ENCODE data around the gene DOCK3.

GRCh38 chr3:51337666-51338065 is 662.9 kb downstream of the DOCK3 start:
- TF ChIP-seq CTCF (IDR thresholded peaks at IDR 0.05; ENCODE audit: extremely low read depth in 1 of 2, insufficient read depth in 1 of 2, low read depth in 1 of 2, low read length in 2 of 2) (no peak), POLR2A (IDR thresholded peaks at IDR 0.05; ENCODE audit: low read depth, low read length) (no peak)

Data from endothelial cell of umbilical vein (primary cell).